ENCODE results near the gene ACOX3. TPM values are rescaled to one million over a fixed set of nuclear protein-coding genes. Genes with fewer than 3 reads are reported as not detected.

ACOX3 gene
- total RNA-seq: 21.8 and 27.7 TPM in 2 replicates

GRCh38 chr4:8440492-8441311 lies at the start of gene ACOX3, which contains the start of gene TRMT44:
Gene ACOX3, minus strand, starts transcription at chr4:8440723. Its CDS starts 24,202 bp downstream, at chr4:8416521.
Gene TRMT44, plus strand, starts transcription at chr4:8440777. Its CDS starts 46 bp downstream, at chr4:8440823.

Other genes with a start within 250 kb of the ACOX3 start
- 1.0 and 1.7 TPM in 2 replicates for gene SH3TC1, start 241.4 kb downstream of the ACOX3 start, total RNA-seq
- gene HTRA3, start 171.0 kb downstream of the ACOX3 start, total RNA-seq: 5.8 and 10.4 TPM in 2 replicates
- 10.5 and 14.1 TPM in 2 replicates for gene TRMT44, start 54 bp upstream of the ACOX3 start, total RNA-seq
- gene GPR78, start 139.7 kb upstream of the ACOX3 start, total RNA-seq: 1.1 and 3.0 TPM in 2 replicates
- gene CPZ, start 152.0 kb upstream of the ACOX3 start, total RNA-seq: 14.5 and 44.8 TPM in 2 replicates